C4-2B (cell line): ENCODE results near the gene CSNK2A1.

ENCODE experiments used
- CTCF ChIP-seq: fragments of 450-650 bp; conservative IDR thresholded peaks from 2 replicates; pipeline ENCODE4 v1.5.1; 2017; ENCODE audit warnings: mild to moderate bottlenecking
- ZFX ChIP-seq: fragments of 450-650 bp; IDR thresholded peaks from 2 replicates; pipeline ENCODE4 v1.6.1; 2017

- TF ChIP-seq CTCF (no peak), ZFX (no peak)
These were observed 99.5 kb downstream of the CSNK2A1 start for GRCh38 chr20:444117-444516.
